ENCODE results near the gene C6orf89. TPM values are rescaled to one million over a fixed set of nuclear protein-coding genes. Genes with fewer than 3 reads are reported as not detected.

The C6orf89 gene
- total and polyA plus RNA-seq, 11 donors, result 34.0 to 86.2 (median 71.4) TPM

DNA sequence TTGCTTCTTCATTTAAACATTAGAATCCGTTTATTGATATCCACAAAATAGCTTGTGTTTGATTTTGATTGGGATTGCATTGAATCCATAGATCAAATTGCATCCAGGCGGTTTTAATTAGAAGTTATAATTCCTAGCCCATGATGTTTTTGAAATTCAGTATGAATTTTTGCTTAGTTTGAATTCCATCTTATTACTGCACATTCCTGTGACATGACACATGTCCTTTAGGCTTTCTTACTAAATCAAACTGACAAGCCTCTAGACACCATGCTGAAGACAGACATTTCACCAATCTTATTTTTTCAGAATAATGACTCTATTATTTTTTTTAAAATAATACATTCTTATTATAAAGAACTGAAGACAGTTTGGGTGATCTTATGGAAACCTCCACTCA is 47.4 kb downstream of the C6orf89 start:
- Histone ChIP-seq H3K9me3 (no peaks in the 10 kb centered on the region), H3K36me3 (no peaks in the 10 kb centered on the region), H3K4me1 (peaks cover 0 to 27% (median 4%) of the 10 kb centered on the region in 12 donors), H3K27me3 (no peaks in the 10 kb centered on the region), H3K27ac (no peak overlapping the region), H3K4me3 (no peak overlapping the region)
- 89 to 95% (median 90%) methylated on average over 2 of the region's 2 CpGs for WGBS, 4 donors
- no peak for DNase-seq
- no peak for ATAC-seq
- TF ChIP-seq, protein P1, sequence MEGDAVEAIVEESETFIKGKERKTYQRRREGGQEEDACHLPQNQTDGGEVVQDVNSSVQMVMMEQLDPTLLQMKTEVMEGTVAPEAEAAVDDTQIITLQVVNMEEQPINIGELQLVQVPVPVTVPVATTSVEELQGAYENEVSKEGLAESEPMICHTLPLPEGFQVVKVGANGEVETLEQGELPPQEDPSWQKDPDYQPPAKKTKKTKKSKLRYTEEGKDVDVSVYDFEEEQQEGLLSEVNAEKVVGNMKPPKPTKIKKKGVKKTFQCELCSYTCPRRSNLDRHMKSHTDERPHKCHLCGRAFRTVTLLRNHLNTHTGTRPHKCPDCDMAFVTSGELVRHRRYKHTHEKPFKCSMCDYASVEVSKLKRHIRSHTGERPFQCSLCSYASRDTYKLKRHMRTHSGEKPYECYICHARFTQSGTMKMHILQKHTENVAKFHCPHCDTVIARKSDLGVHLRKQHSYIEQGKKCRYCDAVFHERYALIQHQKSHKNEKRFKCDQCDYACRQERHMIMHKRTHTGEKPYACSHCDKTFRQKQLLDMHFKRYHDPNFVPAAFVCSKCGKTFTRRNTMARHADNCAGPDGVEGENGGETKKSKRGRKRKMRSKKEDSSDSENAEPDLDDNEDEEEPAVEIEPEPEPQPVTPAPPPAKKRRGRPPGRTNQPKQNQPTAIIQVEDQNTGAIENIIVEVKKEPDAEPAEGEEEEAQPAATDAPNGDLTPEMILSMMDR (IDR thresholded peaks at IDR 0.05), result no peak
- TF ChIP-seq POLR2A (IDR thresholded peaks at IDR 0.05), result no peak
- intact Hi-C loops (cut with DNase I), result no loop called here

DNA sequence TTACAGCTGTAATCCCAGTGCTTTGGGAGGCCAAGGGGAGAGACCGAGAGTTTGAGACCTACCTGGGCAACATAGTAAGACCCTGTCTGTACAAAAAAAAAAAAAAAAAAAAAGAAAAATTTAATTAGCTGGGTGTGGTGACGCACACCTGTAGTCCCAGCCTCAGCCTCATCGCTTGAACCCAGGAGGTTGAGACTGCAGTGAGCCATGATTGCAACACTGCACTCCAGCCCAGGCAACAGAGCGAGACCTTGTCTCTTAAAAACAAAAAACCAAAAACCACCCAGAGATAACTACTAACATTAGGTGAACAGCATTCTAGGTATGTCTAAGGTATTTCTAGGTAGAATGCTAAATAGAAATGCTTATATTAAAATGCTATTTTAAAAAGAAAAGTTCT is 47.8 kb downstream of the C6orf89 start:
- H3K27me3 ChIP-seq, result no peaks in the 10 kb centered on the region
- TF ChIP-seq, protein P1 (IDR thresholded peaks at IDR 0.05), result no peak
- no peak for TF ChIP-seq POLR2A (IDR thresholded peaks at IDR 0.05)
- no peak for ATAC-seq
- peaks cover 0 to 23% (median 1%) of the 10 kb centered on the region in 12 donors for H3K4me1 ChIP-seq
- WGBS, 4 donors, result 85 to 99% (median 96%) methylated on average over 4 of the region's 4 CpGs
- no peaks in the 10 kb centered on the region for H3K36me3 ChIP-seq
- no peak for DNase-seq
- intact Hi-C loops (cut with DNase I), result no loop called here
- no peaks in the 10 kb centered on the region for H3K9me3 ChIP-seq
- H3K4me3 ChIP-seq, result no peak overlapping the region
- H3K27ac ChIP-seq, result no peak overlapping the region

DNA sequence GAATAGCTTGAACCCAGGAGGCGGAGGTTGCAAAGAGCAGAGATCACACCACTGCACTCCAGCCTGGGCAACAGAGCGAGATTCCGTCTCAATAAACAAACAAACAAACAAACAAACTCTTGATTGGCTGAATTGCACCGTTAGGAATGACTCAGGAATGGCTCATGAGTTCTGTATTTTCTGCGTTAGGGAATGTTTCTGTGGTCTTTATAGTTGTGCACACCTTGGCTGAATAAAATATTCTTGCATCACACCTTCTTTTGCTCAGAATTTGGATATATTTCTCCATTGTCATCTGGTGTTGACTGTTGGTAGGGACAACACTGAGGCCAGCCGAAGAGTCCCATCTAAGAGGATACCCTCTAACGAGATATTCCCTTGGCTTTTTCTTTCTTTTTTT is 49.1 kb downstream of the C6orf89 start:
- no peaks in the 10 kb centered on the region for H3K9me3 ChIP-seq
- WGBS, 4 donors, result 91 to 96% (median 94%) methylated on average over 7 of the region's 7 CpGs
- DNase-seq, result no peak
- intact Hi-C loops (cut with DNase I), result no loop called here
- no peaks in the 10 kb centered on the region for H3K36me3 ChIP-seq
- no peak for ATAC-seq
- TF ChIP-seq, protein P1 (IDR thresholded peaks at IDR 0.05), result no peak
- TF ChIP-seq POLR2A (IDR thresholded peaks at IDR 0.05), result no peak
- no peak overlapping the region for H3K27ac ChIP-seq
- no peaks in the 10 kb centered on the region for H3K27me3 ChIP-seq
- peaks cover 0 to 9% (median 0%) of the 10 kb centered on the region in 12 donors for H3K4me1 ChIP-seq
- H3K4me3 ChIP-seq, result no peak overlapping the region

DNA sequence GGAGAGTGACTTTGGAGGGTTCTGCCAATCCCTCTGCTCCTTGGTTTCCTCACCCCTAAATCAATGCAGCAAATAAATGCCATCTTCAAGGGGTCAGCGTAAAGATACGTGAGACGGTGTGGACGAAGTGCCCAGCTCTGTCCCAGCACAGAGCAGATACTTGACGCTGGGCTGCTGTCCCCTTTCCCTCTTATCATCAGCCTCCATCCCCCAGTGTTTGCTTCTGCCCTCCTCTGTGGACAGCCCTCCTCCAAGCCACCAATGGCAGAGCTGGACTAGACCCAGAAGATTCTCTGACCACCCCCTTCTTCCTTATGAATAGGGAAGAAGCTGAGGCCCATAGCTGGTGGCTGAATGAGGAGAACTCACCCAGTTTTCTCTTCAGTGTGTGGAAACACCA is 51.1 kb downstream of the C6orf89 start:
- Histone ChIP-seq H3K36me3 (no peaks in the 10 kb centered on the region), H3K9me3 (no peaks in the 10 kb centered on the region), H3K4me1 (no peaks in the 10 kb centered on the region), H3K27ac (no peak overlapping the region), H3K27me3 (no peaks in the 10 kb centered on the region), H3K4me3 (no peak overlapping the region)
- intact Hi-C loops (cut with DNase I), result no loop called here
- WGBS, 4 donors, result 95 to 99% (median 95%) methylated on average over 5 of the region's 5 CpGs
- TF ChIP-seq, protein P1 (IDR thresholded peaks at IDR 0.05), result no peak
- TF ChIP-seq POLR2A (IDR thresholded peaks at IDR 0.05), result no peak
- ATAC-seq (no peak), DNase-seq (no peak)
